Activated naive CD4-positive, alpha-beta T cell treated with anti-CD3 and anti-CD28 coated beads, Interleukin-2, amount 50 U/mL, for 24 hours (primary cell): ENCODE measurements around the gene ARMH3.
A peak's percentile ranks its signal among the peaks of the same experiment; 100 is the strongest.

Experiments
- H3K27ac Mint-ChIP-seq: one replicate; pipeline ENCODE4 v1.8.0; 2021; ENCODE audit warnings: mild to moderate bottlenecking, mixed read lengths
- H3K27me3 Mint-ChIP-seq: one replicate; pipeline ENCODE4 v1.8.0; 2021; ENCODE audit warnings: mixed read lengths
- H3K36me3 Mint-ChIP-seq: one replicate; pipeline ENCODE4 v1.8.0; 2021; ENCODE audit warnings: mixed read lengths
- H3K4me1 Mint-ChIP-seq: one replicate; pipeline ENCODE4 v1.8.0; 2021; ENCODE audit warnings: mixed read lengths
- H3K4me3 Mint-ChIP-seq: one replicate; pipeline ENCODE4 v1.8.0; 2021; ENCODE audit warnings: mild to moderate bottlenecking, mixed read lengths
- H3K9me3 Mint-ChIP-seq: one replicate; pipeline ENCODE4 v1.8.0; 2021; ENCODE audit warnings: mixed read lengths

ARMH3 gene

DNA sequence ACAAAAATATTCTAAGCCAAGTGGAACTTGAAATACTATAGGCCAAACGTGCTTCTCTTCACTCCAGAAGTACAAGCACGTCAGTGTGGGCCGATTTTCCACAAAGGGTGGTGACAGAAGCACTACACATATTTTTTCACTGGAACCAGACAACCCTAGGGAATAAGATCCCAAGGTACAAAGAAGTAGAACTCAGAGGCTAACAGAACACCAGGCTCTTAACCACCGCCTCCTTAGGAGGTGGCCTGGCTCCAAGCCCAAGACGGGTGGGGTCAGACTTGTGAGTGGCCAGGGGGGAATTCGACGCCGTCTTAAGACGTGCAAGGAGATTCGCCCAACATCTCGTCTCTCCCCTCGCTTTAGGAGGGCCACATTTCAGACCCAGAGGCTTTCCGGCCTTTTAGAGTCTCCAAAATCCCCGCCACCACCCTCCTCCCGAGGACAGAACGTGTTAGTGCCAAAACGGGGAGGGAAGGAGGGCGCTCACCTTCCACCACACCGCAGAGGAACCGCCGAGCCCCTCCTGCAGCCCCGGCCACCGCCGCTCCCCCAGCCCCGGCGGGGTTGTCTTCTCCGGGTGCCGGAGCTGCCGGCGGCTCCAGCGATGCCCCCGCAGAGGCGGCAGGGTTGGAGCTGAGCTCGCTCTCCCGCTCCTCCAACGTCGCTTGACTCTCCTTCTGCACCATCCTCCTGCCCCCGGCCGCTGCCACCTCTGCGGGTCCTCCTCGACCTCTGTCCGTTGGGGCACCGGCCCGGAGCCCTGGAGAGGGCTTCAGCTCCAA is 238.4 kb downstream of the ARMH3 start:
- H3K9me3 Mint-ChIP-seq = no peaks in the 10 kb centered on the region
- H3K4me3 Mint-ChIP-seq = peak overlapping the region; percentile 99
- peak overlapping the region; percentile 100 for H3K27ac Mint-ChIP-seq
- H3K27me3 Mint-ChIP-seq = no peaks in the 10 kb centered on the region
- H3K4me1 Mint-ChIP-seq = peaks cover 51% of the 10 kb centered on the region
- peaks cover 6% of the 10 kb centered on the region for H3K36me3 Mint-ChIP-seq

DNA sequence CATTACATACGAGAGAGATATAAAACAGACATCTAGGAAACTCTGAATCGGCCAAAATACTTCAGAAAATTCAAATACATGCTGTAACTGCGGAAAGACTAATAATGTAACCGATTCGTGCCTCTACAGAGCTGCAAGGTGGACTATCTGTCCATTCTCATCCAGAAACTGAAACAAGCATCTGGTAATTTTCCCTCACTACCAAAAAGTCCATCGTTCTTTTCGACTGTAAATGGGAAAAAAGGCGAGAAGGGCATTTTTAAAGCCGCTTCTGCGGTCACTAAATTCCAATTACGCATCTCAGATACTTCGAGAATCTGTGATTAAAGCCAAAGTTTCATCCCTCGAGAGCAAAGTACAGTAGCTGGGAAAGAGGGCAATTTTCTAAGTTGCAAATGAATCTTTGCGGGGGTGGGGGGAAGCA is 239.0 kb downstream of the ARMH3 start:
- peaks cover 53% of the 10 kb centered on the region for H3K4me1 Mint-ChIP-seq
- H3K27me3 Mint-ChIP-seq = no peaks in the 10 kb centered on the region
- peaks cover 6% of the 10 kb centered on the region for H3K36me3 Mint-ChIP-seq
- peak overlapping the region; percentile 99 for H3K4me3 Mint-ChIP-seq
- H3K27ac Mint-ChIP-seq = peak overlapping the region; percentile 95
- no peaks in the 10 kb centered on the region for H3K9me3 Mint-ChIP-seq

DNA sequence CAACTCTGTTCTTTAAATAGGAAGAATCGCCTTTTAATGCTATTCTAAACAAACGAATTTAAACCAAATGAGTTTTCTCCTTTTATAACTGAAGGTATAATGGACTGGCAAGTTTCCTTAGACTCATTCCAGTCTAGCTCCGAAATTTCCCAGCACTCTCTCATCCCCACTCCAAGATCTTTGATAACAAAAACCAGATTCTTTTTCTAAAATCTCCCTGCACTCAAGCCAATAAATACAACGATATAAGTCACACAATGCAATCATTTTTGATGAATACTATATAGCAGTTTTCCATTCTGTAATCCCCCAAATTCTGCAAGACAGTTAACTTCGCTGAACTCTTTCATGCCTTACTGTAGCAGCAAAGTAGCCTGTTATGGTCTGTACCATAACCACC is 239.6 kb downstream of the ARMH3 start:
- H3K27ac Mint-ChIP-seq = peak overlapping the region; percentile 84
- H3K9me3 Mint-ChIP-seq = no peaks in the 10 kb centered on the region
- peak overlapping the region; percentile 99 for H3K4me3 Mint-ChIP-seq
- H3K4me1 Mint-ChIP-seq = peaks cover 53% of the 10 kb centered on the region
- no peaks in the 10 kb centered on the region for H3K27me3 Mint-ChIP-seq
- peaks cover 7% of the 10 kb centered on the region for H3K36me3 Mint-ChIP-seq

DNA sequence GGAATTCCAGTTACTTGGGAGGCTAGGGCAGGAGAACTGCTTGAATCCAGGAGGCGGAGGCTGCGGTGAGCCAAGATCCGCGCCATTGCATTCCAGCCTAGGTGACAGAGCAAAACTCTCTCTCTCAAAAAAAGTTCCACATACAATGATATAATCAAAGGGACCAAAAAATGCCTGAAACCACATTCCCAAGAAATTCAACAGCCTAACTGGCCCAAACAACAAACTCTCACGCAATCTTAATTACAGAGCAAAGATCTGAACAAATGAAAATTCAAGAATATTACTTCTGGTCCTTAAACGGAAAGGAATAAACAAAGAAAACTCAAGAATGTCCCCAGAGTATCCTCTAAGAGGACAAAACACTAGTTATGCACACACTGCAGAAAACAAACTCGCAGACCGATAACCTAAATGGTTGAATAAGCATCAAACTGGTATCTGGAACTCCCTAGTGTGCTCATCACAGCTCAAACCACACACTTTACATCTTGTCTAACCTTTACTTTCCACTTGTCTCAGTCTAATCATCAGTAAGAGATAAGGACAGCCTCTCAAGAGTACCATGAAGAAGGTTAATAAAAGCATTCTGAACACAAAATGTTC is 241.4 kb downstream of the ARMH3 start:
- Mint-ChIP-seq H3K36me3 (peaks cover 10% of the 10 kb centered on the region), H3K27ac (peak overlapping the region; percentile 94), H3K4me1 (peaks cover 64% of the 10 kb centered on the region), H3K9me3 (no peaks in the 10 kb centered on the region), H3K4me3 (peak overlapping the region; percentile 99), H3K27me3 (no peaks in the 10 kb centered on the region)

DNA sequence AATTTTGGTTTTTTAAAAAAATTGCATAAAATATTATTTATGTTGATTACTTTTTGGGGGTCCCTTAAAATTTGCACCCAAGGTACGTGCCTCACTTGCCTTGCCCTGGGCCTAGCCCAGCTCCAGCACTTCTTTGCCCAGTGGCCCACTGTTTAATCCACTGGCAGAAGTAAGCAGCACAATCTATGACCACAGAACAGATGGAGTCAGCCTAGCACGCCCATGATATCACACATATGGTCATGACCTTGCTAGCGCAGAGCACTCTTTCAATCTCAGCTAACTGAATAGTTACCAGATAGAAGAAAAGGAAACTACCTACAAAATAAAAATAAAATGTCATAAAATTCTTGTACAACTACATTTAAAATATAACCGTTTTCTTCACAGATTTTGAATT is 243.4 kb downstream of the ARMH3 start:
- H3K27ac Mint-ChIP-seq = no peak overlapping the region
- no peaks in the 10 kb centered on the region for H3K9me3 Mint-ChIP-seq
- no peak overlapping the region for H3K4me3 Mint-ChIP-seq
- H3K27me3 Mint-ChIP-seq = no peaks in the 10 kb centered on the region
- H3K4me1 Mint-ChIP-seq = peaks cover 61% of the 10 kb centered on the region
- H3K36me3 Mint-ChIP-seq = peaks cover 12% of the 10 kb centered on the region

DNA sequence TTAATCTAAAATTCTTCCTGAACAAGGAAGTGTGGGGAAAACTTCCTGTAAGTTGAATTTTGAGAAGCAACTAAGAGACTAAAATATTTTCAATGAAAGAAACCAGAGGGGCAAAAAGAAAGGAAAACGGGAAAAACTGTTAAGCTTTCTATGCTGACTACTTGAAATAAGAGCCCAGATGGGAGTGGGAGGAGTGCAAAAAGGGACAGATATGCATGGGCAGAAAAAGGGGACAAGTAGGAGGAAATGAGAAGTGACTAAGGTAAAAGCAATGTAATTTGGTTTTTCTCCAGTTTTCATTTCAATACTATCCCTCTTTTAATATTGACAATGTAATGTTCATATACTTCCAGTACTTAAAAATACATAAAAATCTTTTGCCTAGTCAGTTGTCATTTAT is 248.8 kb downstream of the ARMH3 start:
- peaks cover 18% of the 10 kb centered on the region for H3K36me3 Mint-ChIP-seq
- H3K27ac Mint-ChIP-seq = peak overlapping the region; percentile 78
- H3K27me3 Mint-ChIP-seq = no peaks in the 10 kb centered on the region
- no peaks in the 10 kb centered on the region for H3K9me3 Mint-ChIP-seq
- no peak overlapping the region for H3K4me3 Mint-ChIP-seq
- peaks cover 42% of the 10 kb centered on the region for H3K4me1 Mint-ChIP-seq

DNA sequence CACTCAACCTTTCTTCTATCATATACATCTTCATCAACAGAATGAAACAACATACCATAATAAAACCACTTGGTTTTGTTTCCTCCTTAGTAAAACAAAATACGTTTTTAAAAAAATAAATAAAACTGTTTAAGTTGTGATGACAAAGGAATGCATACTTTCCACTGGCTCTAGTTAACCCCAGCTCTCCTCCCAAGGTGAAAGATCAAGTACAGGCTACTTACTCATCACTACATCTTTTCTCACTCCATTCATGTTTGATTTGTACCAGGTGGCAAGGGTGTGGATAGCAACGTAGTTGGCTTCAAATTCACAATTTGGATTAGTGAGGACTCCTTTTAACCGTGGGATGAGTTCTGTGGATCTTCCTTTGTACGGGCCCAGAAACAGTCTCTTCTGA is 252.5 kb downstream of the ARMH3 start:
- H3K4me1 Mint-ChIP-seq = peaks cover 41% of the 10 kb centered on the region
- peak overlapping the region; percentile 68 for H3K27ac Mint-ChIP-seq
- no peaks in the 10 kb centered on the region for H3K27me3 Mint-ChIP-seq
- H3K4me3 Mint-ChIP-seq = no peak overlapping the region
- H3K36me3 Mint-ChIP-seq = peaks cover 28% of the 10 kb centered on the region
- H3K9me3 Mint-ChIP-seq = no peaks in the 10 kb centered on the region

DNA sequence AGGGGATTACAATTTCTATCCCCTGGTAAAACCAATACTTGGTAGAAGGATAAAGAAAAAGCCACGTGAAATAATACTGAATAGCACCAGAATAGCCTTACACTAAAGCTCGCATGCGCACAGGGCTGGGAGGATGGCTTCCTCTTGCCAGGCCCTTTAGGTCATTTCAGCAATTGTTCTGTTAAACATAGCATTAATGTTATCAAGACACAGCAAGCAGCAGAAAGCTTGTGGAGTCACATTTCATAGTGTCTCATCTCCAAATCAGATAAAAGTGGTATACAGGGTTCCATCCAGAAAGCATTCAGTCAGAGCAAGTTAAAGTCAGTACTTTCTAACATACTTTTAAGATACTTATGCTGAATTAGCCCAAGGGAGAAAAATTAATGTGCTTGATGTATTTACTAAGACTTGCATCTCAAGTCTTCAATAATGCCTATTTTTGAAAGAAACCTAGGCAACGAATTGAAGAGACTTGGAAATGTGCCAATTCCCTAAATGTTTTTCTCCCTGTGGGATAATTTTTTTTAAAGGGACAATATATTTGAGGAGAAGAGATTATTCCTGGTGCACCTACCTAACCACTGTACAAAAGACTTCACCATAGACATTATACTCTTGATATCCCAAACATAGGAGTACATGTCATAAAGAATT is 258.4 kb downstream of the ARMH3 start:
- Mint-ChIP-seq H3K9me3 (no peaks in the 10 kb centered on the region), H3K27me3 (no peaks in the 10 kb centered on the region), H3K4me3 (no peak overlapping the region), H3K4me1 (peaks cover 40% of the 10 kb centered on the region), H3K27ac (peak overlapping the region; percentile 68), H3K36me3 (peaks cover 23% of the 10 kb centered on the region)
